HEK293 (cell line): ENCODE measurements around the gene PANK4.

Source experiments
- GLI4 ChIP-seq: fragments of 450-650 bp; formaldehyde crosslinking; IDR thresholded peaks from 2 replicates; pipeline ENCODE4 v1.5.1; 2016; ENCODE audit warnings: missing biosample characterization, missing genetic modification characterization
- GLIS1 ChIP-seq: fragments of 450-650 bp; formaldehyde crosslinking; IDR thresholded peaks from 2 replicates; pipeline ENCODE4 v1.5.1; 2016; ENCODE audit warnings: missing biosample characterization, missing genetic modification characterization
- KLF17 ChIP-seq: fragments of 450-650 bp; formaldehyde crosslinking; IDR thresholded peaks from 2 replicates; pipeline ENCODE4 v1.5.1; 2016; ENCODE audit warnings: missing biosample characterization, missing genetic modification characterization
- PATZ1 ChIP-seq: fragments of 450-650 bp; formaldehyde crosslinking; IDR thresholded peaks from 2 replicates; pipeline ENCODE4 v1.5.1; 2016; ENCODE audit warnings: missing biosample characterization, missing genetic modification characterization
- PRDM10 ChIP-seq: fragments of 450-650 bp; formaldehyde crosslinking; IDR thresholded peaks from 2 replicates; pipeline ENCODE4 v1.5.1; 2016; ENCODE audit warnings: missing biosample characterization, missing genetic modification characterization
- REPIN1 ChIP-seq: fragments of 450-650 bp; formaldehyde crosslinking; IDR thresholded peaks from 2 replicates; pipeline ENCODE4 v1.5.1; 2017; ENCODE audit warnings: missing biosample characterization, missing genetic modification characterization, low read depth
- TSHZ1 ChIP-seq: fragments of 450-650 bp; formaldehyde crosslinking; IDR thresholded peaks from 2 replicates; pipeline ENCODE4 v1.5.1; 2016; ENCODE audit warnings: missing biosample characterization, missing genetic modification characterization, borderline replicate concordance
- YY1 ChIP-seq: fragments of 450-650 bp; formaldehyde crosslinking; IDR thresholded peaks from 2 replicates; pipeline ENCODE4 v1.5.1; 2018; ENCODE audit warnings: missing biosample characterization, missing genetic modification characterization
- ZBTB48 ChIP-seq: fragments of 450-650 bp; formaldehyde crosslinking; IDR thresholded peaks from 2 replicates; pipeline ENCODE4 v1.5.1; 2016; ENCODE audit warnings: missing biosample characterization, missing genetic modification characterization
- ZBTB7A ChIP-seq: fragments of 450-650 bp; formaldehyde crosslinking; IDR thresholded peaks from 2 replicates; pipeline ENCODE4 v1.5.1; 2016; ENCODE audit warnings: low read depth, missing biosample characterization, missing genetic modification characterization
- ZBTB8A ChIP-seq: fragments of 450-650 bp; formaldehyde crosslinking; IDR thresholded peaks from 2 replicates; pipeline ENCODE4 v1.5.1; 2016; ENCODE audit warnings: missing biosample characterization, missing genetic modification characterization
- ZFP69B ChIP-seq: fragments of 450-650 bp; formaldehyde crosslinking; IDR thresholded peaks from 2 replicates; pipeline ENCODE4 v1.5.1; 2016; ENCODE audit warnings: missing biosample characterization, missing genetic modification characterization
- ZNF157 ChIP-seq: fragments of 450-650 bp; formaldehyde crosslinking; IDR thresholded peaks from 2 replicates; pipeline ENCODE4 v1.5.1; 2016; ENCODE audit warnings: missing biosample characterization, missing genetic modification characterization
- ZNF18 ChIP-seq: fragments of 450-650 bp; formaldehyde crosslinking; IDR thresholded peaks from 2 replicates; pipeline ENCODE4 v1.5.1; 2016; ENCODE audit warnings: missing biosample characterization, missing genetic modification characterization
- ZNF23 ChIP-seq: fragments of 450-650 bp; formaldehyde crosslinking; IDR thresholded peaks from 2 replicates; pipeline ENCODE4 v1.5.1; 2016; ENCODE audit warnings: missing biosample characterization, missing genetic modification characterization, borderline replicate concordance
- ZNF280C ChIP-seq: fragments of 450-650 bp; formaldehyde crosslinking; IDR thresholded peaks from 2 replicates; pipeline ENCODE4 v1.5.1; 2016; ENCODE audit warnings: missing biosample characterization, missing genetic modification characterization
- ZNF354C ChIP-seq: fragments of 450-650 bp; formaldehyde crosslinking; IDR thresholded peaks from 2 replicates; pipeline ENCODE4 v1.5.1; 2016; ENCODE audit warnings: missing biosample characterization, missing genetic modification characterization, low read depth, borderline replicate concordance
- ZNF530 ChIP-seq: fragments of 450-650 bp; formaldehyde crosslinking; IDR thresholded peaks from 2 replicates; pipeline ENCODE4 v1.5.1; 2016; ENCODE audit warnings: low read depth, missing biosample characterization, missing genetic modification characterization
- ZNF561 ChIP-seq: fragments of 450-650 bp; IDR thresholded peaks from 2 replicates; pipeline ENCODE4 v1.5.1; 2018; ENCODE audit warnings: missing biosample characterization, missing genetic modification characterization, borderline replicate concordance
- ZNF626 ChIP-seq: fragments of 450-650 bp; sonication (Bioruptor Pico); formaldehyde crosslinking; IDR thresholded peaks from 2 replicates; pipeline ENCODE4 v1.5.1; 2018; ENCODE audit warnings: missing biosample characterization, missing genetic modification characterization, inconsistent platforms
- ZNF645 ChIP-seq: fragments of 450-650 bp; formaldehyde crosslinking; IDR thresholded peaks from 2 replicates; pipeline ENCODE4; 2016; ENCODE audit warnings: missing biosample characterization, missing genetic modification characterization
- ZNF76 ChIP-seq: fragments of 450-650 bp; formaldehyde crosslinking; IDR thresholded peaks from 2 replicates; pipeline ENCODE4; 2016; ENCODE audit warnings: low read depth, missing biosample characterization, missing genetic modification characterization, borderline replicate concordance

PANK4 gene

GRCh38 chr1:2547210-2548067 is 21.0 kb upstream of the PANK4 start (continued):
- TF ChIP-seq ZNF645 (tag by site-specific recombination) (no peak; the same call in 1 of the 2 replicates), ZBTB7A (tag by site-specific recombination) (no peak), ZNF23 (tag by site-specific recombination) (no peak), TSHZ1 (tag by site-specific recombination) (no peak), GLI4 (tag by site-specific recombination) (no peak), ZFP69B (tag by site-specific recombination) (no peak), ZNF530 (tag by site-specific recombination) (no peak), ZNF354C (no peak), YY1 (tag by site-specific recombination) (peak; percentile 82), ZBTB8A (tag by site-specific recombination) (peak; percentile 7), PATZ1 (tag by site-specific recombination) (peak; percentile 59; the same call in 1 of the 2 replicates), ZNF157 (no peak), ZNF280C (tag by site-specific recombination) (no peak), ZNF76 (tag by site-specific recombination) (no peak), PRDM10 (tag by site-specific recombination) (no peak; the same call in 1 of the 2 replicates), KLF17 (tag by site-specific recombination) (no peak; the same call in 1 of the 2 replicates), REPIN1 (tag by site-specific recombination) (no peak), ZNF561 (peak; percentile 75), GLIS1 (tag by site-specific recombination) (peak; percentile 96), ZBTB48 (tag by site-specific recombination) (no peak), ZNF18 (tag by site-specific recombination) (0 out of 2 replicates have a peak, but pooled peaks have one; percentile 35), ZNF626 (tag by site-specific recombination) (no peak)
